Glutamatergic neuron (in vitro differentiated cells): Measurements from ENCODE around the gene EGR1. TPM values are rescaled to one million over a fixed set of nuclear protein-coding genes. Genes with fewer than 3 reads are reported as not detected.

Experiments
- DNase-seq: peaks from one replicate; pipeline ENCODE4 v3.0.0; 2022
- H3K27ac Mint-ChIP-seq: one replicate; pipeline ENCODE4 v1.8.0; 2020; ENCODE audit warnings: mild to moderate bottlenecking, mixed read lengths, inconsistent platforms; ENCODE audit not compliant: unreplicated experiment
- H3K27me3 Mint-ChIP-seq: one replicate; pipeline ENCODE4 v1.8.0; 2020; ENCODE audit warnings: mild to moderate bottlenecking, moderate library complexity, mixed read lengths, inconsistent platforms; ENCODE audit not compliant: unreplicated experiment
- H3K36me3 Mint-ChIP-seq: one replicate; pipeline ENCODE4 v1.8.0; 2020; ENCODE audit warnings: mild to moderate bottlenecking, mixed read lengths, inconsistent platforms; ENCODE audit not compliant: unreplicated experiment
- H3K4me1 Mint-ChIP-seq: one replicate; pipeline ENCODE4 v1.8.0; 2020; ENCODE audit warnings: mild to moderate bottlenecking, low read depth, mixed read lengths, inconsistent platforms; ENCODE audit not compliant: unreplicated experiment
- H3K4me3 Mint-ChIP-seq: one replicate; pipeline ENCODE4 v1.8.0; 2020; ENCODE audit warnings: mild to moderate bottlenecking, mixed read lengths, inconsistent platforms; ENCODE audit not compliant: unreplicated experiment
- H3K9me3 Mint-ChIP-seq: one replicate; pipeline ENCODE4 v1.8.0; 2020; ENCODE audit warnings: mild to moderate bottlenecking, moderate library complexity, mixed read lengths, inconsistent platforms; ENCODE audit not compliant: unreplicated experiment
- total RNA-seq: library from RNA; stranded (reverse); fragmentation: NEBNext Ultra II Directional; extraction: Animal tissue kit (Norgen Biotek cat#: 25700); gene quantifications from one replicate; pipeline ENCODE4 v1.2.1, GENCODE V29; 2021; ENCODE audit not compliant: unreplicated experiment
- TF ChIP-seq, protein P1 (sequence below): fragments of 200-600 bp; sonication (generic); IDR thresholded peaks from one replicate; pipeline ENCODE4 v1.5.0; 2021; ENCODE audit not compliant: partially characterized antibody, unreplicated experiment

Gene EGR1
- total RNA-seq, 1 donor from 2014 or later, result 1.3 TPM

DNA sequence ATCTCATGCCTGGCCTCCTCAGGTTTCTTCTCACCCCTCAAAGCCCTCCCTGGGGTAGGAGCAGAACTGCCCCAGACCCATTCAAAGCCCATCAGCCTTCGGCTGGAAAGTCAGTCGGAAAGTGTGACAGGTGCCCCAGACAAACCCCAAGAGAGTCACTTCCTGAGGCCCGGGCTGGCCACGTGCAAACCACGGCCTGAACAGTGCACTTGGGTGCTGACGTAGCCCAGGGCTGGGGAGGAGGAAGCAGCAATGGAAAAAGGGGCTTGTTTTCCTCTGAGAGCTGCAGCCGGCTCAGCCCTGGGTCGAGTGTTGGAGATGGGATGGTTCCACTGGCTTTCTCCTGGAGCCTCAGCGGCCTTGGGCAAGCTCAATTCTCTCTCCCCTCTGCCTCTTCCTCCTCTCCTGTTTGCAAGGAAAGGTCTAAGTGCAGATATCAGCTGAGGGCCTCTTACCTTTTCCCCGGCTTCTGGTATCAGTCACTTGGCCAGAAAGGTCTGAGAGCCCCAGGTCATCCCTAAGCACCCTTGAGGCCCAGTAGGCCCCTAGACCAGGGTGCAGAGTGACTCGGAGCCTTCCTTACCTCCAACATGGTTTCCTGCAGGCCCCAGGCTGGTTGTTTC lies 5.9 kb upstream of the EGR1 start:
- Mint-ChIP-seq H3K9me3 (peaks cover 8% of the 10 kb centered on the region), H3K4me3 (no peak overlapping the region), H3K27ac (no peak overlapping the region), H3K36me3 (no peaks in the 10 kb centered on the region), H3K4me1 (peaks cover 13% of the 10 kb centered on the region), H3K27me3 (peaks cover 2% of the 10 kb centered on the region)
- DNase-seq, result no peak
- TF ChIP-seq, protein P1, sequence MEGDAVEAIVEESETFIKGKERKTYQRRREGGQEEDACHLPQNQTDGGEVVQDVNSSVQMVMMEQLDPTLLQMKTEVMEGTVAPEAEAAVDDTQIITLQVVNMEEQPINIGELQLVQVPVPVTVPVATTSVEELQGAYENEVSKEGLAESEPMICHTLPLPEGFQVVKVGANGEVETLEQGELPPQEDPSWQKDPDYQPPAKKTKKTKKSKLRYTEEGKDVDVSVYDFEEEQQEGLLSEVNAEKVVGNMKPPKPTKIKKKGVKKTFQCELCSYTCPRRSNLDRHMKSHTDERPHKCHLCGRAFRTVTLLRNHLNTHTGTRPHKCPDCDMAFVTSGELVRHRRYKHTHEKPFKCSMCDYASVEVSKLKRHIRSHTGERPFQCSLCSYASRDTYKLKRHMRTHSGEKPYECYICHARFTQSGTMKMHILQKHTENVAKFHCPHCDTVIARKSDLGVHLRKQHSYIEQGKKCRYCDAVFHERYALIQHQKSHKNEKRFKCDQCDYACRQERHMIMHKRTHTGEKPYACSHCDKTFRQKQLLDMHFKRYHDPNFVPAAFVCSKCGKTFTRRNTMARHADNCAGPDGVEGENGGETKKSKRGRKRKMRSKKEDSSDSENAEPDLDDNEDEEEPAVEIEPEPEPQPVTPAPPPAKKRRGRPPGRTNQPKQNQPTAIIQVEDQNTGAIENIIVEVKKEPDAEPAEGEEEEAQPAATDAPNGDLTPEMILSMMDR, result no peak

DNA sequence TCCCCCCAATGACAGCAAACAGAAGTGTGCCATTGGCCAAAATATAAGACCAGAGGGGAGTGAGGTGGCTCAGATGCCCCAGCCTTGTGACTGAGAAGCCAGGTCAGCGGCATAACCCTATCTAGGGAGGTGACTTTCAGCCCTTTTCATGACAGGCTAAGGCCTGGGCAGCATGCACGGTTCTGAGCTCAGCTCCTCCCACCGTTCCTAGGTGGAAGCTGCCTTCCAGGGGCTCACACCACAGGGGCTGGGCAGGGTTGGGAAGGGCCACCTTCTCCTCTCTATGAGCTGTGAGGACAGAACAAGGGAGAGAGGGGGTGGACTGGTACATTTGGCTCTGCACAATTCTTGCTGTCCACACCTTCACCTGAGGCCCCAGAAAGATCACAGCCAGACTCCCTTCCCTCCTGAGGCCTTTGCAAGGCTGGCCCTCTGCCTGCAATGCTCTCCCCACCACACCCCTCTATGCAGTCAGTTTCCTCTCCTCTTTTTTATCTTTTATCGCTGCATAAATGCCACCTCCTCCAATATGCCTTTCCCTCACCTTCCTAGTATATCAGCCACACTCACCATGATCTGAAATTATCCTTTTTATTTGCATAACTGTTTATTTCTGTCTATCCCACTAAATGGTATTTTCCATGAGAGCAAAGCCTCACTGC lies 5.1 kb upstream of the EGR1 start:
- peaks cover 2% of the 10 kb centered on the region for H3K27me3 Mint-ChIP-seq
- TF ChIP-seq, protein P1, result no peak
- no peak overlapping the region for H3K27ac Mint-ChIP-seq
- H3K4me3 Mint-ChIP-seq, result no peak overlapping the region
- peaks cover 8% of the 10 kb centered on the region for H3K9me3 Mint-ChIP-seq
- DNase-seq, result no peak
- H3K4me1 Mint-ChIP-seq, result peaks cover 13% of the 10 kb centered on the region
- no peaks in the 10 kb centered on the region for H3K36me3 Mint-ChIP-seq

DNA sequence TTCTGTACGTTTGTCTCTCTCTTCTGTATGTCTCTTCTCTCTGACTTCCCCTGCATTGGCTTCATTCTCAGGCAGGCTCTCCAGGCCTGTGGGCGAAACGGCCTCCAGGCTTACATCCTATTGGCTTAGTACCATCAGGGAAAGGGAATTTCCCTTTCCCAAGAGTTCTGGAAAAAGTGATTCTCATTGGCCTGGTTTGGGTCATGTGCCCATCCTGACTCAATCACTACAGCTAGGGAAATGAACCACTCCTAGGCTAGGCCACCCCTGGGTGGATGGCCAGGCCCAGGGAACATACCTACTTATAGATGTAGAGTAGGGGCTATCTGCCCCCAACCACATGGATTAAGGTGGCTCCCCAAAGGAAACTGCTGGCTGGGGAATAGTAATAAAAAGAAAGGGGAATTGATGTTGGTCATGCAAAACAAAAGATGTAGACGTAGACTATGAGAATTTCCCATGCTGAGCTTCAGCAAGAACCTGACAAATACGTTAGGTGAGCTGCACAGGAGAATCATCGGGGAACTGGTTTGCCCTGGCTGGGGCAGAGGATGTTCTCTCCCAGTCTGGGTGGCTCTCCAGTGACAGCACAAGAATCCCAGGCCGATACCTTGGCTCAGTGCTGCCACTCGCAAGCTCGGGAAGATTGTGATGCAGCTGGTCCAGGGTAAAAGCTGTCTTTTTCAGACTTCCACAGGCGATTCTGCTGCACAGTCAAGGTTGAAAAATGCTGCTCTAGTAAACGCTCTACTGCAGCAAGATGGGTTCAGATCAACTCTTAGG lies 3.7 kb upstream of the EGR1 start:
- no peak for DNase-seq
- Mint-ChIP-seq H3K27me3 (peaks cover 3% of the 10 kb centered on the region), H3K4me1 (peaks cover 13% of the 10 kb centered on the region), H3K4me3 (no peak overlapping the region), H3K27ac (peak overlapping the region; percentile 8), H3K36me3 (no peaks in the 10 kb centered on the region), H3K9me3 (peaks cover 6% of the 10 kb centered on the region)
- TF ChIP-seq, protein P1, result no peak

DNA sequence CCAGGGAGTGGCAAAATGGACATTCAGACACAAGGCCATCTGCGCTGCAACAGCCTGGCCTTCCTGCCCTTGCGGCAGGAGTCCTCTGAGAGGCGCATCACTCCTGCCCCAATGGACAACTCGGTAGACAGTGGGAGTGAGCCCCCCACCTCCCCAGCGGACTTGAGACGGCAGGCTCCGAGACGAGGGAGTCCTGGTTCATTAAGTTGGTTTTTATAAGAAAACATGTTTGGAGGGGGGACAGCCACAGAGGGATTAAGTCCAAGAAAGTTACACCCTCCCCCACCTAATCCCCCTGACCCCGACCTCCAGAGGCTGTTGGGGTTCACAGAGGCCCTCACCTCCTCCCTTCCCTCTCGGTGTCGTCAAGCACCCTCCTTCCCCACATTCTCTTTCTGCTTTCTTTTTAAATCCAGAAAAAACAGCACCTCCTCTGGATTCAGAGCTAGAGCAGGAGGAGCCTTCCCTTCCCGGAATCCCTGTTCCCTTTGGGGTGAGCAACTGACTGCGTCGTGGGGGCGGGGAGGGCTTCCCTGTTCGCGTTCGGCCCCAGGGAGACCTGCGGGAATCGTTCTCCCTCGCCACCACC lies 1.8 kb upstream of the EGR1 start:
- Mint-ChIP-seq H3K4me1 (peaks cover 11% of the 10 kb centered on the region), H3K9me3 (peaks cover 11% of the 10 kb centered on the region), H3K27ac (peak overlapping the region; percentile 90), H3K36me3 (peaks cover 5% of the 10 kb centered on the region), H3K27me3 (peaks cover 15% of the 10 kb centered on the region), H3K4me3 (peak overlapping the region; percentile 85)
- TF ChIP-seq, protein P1, result no peak
- DNase-seq, result peak; percentile 49
